CD4-positive, alpha-beta T cell treated with Interleukin-17A for 4 hours (primary cell): ENCODE measurements around the gene ADAM19.
A peak's percentile ranks its signal among the peaks of the same experiment; 100 is the strongest.
"Not testable (repeated sequence)": the region's sequence is repeated elsewhere in the genome, so short reads cannot be mapped to it uniquely, and the experiment has no call there.

ENCODE experiments used
- DNase-seq: peaks from one replicate; pipeline ENCODE4 v3.0.0-alpha.2; 2020; ENCODE audit warnings: mixed read lengths

ADAM19 gene

DNA sequence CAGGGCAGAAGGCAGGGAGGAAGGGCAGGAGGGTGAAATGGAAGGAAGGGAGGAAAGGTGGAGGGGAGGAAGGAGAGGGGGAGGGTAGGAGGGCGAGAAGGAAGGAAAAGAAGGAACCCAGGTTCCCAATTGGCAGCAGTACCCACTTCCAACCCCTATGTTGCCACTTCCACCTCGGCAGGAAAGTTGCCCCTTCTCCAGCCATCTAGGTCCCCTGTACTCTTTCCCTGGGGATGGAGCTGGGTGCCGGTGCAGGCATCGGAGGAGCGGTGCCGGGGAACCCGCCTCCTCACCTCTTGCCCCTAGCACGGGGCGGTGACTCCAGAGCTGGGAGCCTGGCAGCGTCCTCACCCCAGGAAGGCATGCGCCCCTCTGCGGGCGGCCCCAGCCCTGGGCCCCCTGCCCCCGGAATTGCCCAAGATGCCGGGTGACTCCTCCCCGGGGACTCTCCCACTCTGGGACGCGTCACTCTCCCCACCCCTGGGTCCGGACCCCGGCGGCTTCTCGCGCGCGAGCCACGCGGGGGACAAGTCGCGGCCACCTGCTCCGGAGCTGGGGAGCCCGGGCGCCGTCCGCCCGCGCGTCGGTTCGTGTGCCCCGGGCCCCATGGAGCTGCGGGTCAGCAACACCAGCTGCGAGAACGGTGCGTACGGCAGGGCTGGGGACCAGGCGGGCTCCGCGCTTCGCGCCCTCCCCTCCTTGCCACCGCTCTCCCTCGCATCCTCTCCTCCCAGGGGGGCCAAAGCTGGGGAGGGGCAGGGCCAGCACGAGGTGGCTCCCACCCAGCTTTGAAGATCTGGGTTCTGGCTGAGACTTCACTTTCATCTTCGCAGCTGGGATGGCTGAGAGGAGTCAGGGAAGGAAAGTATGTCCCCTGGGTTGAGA, 115.6 kb downstream of the ADAM19 start, which contains the start of gene NIPAL4:
Gene NIPAL4, plus strand, starts transcription at position 499 of the 885 bp plus-strand sequence. Its CDS starts 108 bp downstream, at position 607.
- DNase-seq, result peak; percentile 26

DNA sequence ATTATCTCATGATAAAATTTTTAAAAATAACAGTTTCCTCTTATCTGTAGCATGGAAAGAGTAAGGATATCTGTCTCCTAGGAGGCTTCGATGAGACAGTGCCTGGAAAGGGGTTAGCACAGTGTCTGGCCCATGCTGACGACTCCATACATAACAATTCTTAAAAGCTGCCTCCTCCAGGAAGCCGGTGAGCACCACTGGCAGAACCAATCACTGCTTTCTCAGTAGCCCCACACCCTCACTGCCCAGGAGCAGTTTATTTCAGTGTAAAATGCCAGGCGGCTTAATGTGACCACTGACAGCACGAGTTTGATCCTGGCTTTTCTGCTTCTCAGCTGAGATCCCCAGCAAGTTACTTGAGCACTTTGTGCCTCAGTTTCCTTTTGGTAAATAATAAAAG, 116.7 kb downstream of the ADAM19 start:
- no peak for DNase-seq

DNA sequence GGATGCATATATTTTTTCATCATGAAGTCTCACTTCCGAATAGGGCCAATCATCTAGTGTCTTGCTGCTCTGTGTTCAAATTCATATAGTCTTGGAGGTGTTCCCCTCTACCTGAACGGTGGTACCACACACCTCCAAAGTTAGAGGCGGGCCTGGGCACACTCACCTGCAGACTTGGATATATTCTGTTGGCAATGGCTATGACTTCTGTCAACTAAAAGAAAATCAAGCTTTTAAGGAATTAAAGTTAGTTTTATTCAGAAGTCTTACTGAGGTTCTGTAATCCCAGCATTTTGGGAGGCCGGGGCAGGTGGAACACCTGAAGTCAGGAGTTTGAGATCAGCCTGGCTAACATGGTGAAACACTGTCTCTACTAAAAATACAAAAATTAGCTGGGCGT, 118.2 kb downstream of the ADAM19 start:
- no peak for DNase-seq

DNA sequence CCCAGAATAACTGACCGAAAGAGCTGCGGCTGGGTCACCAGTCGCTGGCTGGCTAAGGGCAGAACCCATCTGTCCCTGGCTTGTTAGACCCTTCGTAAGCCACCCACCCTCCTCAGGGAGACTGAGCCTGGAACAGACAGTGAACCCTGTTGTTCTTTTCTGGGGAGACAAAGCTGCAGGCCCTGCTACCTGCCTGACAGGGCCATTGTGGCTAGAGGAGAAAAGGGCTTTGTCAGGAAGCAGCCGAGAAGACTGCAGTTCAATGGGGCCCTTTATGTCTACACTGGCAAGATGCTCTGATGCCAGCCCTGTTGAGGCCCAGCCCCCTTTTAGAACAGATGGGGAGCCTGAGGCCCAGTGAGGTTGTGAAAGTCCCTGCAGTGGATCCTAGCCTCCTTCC, 119.3 kb downstream of the ADAM19 start:
- no peak for DNase-seq

DNA sequence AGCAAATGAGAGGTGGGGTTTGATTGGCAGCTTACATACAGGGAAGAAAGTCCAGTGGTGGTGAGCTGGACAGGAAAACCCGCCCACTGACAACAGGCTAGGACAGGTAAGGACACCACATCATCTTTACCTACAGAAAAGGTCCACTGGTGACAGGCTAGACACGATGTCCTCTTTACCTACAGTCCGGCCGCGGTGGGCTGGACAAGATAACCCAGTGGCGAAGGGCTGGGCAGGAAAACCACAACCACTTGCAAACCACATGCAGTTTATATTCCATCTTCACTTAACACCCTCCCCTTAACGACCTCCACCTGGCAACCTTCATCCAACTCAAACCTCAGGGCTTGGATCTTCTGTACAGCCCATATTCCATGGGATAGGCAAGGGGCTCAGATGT, 120.5 kb downstream of the ADAM19 start:
- no peak for DNase-seq

DNA sequence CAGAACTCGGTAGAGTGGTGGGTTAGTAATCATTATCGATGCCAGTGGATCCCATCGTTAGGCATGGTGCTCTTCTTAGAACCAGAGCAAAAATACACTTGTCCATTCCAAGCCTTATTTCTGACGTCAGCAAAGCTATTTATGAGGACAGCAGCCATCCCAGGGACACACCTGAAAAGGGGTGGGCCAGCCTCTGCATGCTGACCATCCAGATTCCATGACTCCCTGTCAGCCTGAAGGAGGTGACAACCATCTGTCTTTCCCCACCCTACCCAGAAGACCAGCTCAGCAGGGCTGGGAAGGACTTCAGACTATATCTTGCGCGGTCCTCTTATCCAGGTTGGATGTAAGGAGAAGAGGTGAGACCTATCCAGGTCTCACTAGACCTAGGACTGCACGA, 121.3 kb downstream of the ADAM19 start:
- no peak for DNase-seq

DNA sequence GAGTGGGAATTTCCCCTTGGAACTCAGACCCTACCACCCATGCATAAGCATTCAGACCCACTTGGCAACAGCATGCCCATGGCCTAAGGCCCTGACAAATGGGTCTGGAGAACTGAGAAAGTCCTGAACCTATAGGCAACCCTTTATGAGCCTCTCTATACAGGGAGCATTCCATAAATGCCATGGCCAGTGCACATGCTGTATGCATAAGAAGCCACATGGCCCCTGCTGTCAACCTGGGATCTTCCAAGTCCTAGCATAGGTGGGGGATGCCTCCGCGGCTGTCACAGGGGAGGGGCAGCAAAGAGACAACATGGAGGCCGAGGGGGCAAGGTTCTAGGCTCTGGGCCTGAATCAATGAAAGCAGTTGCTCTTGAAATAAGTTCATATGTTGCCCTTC, 123.8 kb downstream of the ADAM19 start:
- DNase-seq, result no peak

DNA sequence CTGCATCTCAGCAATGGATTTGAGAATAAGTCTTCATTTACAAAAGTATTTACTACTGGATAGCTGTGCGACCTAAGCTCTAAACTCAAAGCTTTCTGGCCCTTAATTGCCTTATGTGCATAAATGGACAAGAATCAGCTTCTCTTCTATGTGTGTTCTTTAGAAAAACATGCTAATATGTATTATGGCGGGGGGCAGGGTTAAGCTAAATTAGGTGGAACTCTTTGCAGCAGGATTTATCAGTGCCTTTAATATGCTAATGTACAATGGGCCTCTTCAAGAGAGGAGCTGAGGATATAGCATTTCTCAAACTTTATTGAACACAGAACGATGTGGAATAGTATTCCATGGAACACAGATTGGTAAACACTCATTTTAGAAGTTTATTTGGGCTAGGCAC, 125.6 kb downstream of the ADAM19 start:
- DNase-seq, result no peak

DNA sequence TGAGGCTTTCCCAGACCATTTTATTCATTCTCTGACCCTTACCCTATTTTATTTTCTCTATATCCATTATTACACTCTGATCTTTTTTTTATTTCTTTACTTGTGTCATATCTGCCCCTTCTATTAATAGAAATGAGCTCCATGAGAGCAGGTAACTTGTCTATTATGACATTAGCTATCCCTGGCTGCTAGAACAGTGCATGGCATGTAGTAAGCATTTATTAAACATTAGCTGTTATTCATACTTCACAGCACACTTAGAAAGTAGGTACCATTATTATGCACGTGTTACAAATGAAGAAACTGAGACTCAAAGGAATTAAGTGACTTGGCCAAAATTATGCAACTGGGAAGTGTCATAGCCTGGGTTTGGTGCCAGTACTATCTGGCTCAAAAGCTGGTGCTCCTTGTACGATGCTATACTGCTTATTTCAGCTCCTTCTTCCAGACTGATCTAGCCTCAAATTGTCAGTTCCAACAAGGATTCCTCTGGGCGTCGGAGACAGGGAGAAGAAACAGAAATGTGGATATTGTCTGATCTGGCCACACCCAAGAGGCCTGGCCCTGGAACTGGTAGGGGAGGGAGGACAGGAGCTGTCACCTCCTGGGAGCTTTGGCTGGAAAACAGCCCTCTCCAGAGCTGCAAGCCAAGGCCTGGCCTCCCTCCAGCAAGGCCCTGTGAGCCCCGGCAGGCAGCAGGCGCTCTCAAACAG, 126.4 kb downstream of the ADAM19 start:
- no peak for DNase-seq

DNA sequence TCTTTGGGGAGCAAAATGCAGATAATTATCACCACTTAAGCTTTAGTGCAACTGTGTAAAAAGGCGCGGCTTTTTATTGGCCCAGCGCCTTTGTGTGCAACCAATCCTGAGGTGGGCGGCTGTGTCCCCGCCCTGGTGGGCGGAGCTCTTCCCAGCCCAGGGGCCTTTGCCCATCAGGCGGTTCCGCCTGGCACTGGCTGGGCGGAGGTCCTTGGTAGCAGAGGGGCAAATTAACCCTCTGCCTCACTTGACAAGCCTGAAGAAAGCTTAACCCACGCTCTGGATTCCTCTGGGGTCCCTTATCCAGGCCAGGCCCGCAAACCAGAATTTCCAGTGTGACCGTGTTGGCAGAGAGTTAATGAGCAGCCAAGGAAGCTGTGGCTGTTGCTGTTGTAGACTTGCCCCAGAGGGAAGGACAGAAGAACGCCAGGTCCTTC, 128.4 kb downstream of the ADAM19 start:
- DNase-seq, result no peak

DNA sequence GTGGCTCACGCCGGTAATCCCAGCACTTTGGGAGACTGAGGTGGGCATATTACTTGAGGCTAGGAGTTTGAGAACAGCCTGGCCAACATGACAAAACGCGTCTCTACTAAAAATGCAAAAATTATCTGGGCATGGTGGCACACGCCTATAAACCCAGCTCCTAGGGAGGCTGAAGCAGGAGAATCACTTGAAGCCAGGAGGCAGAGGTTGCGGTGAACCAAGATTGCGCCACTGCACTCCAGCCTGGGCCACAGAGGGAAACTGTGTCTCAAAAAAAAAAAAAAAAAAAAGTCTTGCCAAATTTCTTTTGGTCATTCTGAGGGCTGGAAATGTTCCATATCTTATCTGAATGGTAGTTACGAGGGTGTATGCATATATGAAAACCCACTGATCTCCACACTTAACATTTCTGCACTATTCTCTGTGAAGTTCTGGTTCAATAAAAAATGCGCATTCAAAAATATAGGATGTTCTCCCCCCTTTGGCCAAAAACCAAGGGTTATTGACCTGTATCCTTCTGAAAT, 129.1 kb downstream of the ADAM19 start:
- no peak for DNase-seq

DNA sequence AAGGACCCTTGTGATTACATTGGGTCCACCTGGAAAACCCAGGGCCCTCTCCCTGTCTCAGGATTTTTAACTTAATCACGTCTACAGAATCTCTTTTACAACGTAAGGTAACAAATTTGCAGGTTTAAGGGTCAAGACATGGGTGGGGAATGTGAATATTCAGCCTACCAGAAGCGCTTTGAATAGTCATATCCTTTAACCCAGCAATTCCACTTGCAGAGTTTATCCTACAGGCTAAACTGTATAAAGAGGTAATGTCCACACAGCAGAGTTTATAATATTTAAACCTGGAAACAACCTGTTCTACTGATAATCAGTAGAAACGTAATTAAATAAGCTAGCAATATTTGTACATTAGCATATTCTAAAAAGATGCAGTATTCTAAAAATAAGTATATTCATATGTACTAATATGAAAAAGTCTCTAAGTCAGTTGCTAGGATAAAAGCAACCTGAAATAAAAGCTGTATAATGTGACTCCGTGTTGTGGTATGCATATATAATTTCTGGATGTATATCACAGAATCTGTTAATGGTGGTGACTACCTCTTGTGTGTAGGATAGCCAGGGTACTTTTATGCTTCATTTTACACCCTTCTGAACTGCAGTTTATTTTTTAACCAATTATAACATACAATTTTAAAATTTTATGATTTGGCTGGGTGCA, 129.7 kb downstream of the ADAM19 start:
- DNase-seq, result no peak

DNA sequence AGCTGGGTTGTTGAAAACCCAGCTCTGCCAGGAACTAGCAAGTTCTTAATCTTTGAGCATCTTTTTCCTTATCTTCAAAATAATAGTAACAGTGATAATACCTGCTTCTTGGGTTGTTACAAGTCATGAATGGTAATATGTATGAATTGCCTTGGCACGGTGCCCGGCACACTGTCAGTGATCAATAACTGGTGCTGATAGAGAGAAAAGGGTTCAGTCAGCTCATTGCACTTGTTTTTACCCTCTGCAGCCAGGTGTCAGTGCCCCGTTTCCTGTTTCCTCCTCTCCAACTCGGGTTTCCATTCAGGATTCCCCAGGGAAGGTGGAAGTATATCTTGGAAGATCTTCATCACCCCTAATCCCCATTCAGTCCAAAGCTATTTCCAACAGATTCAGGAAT, 131.4 kb downstream of the ADAM19 start:
- DNase-seq, result no peak

DNA sequence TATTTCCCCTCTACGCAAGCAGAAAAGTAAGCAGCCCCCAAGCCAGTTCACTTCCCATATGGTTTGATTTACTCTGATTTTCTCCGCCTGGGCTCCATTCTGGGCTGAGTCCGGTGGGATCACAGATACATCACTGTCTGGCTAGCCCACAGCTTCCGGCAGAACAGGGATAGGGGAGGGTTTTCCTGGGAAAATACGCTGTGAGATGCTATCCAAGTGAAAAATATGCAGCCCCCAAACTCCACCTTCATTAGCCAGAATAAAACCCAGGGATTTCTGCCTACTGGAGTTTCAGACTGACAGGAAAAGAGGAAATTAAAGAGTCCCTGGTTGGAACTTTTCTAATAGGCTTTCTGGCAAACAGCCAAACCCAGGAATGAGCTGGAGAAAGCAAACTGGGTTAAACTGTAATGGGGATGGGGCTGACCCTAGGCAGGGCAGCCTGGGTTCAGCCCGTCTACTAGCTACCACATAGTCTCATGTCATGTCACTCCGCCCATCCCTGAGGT, 132.5 kb downstream of the ADAM19 start:
- no peak for DNase-seq

DNA sequence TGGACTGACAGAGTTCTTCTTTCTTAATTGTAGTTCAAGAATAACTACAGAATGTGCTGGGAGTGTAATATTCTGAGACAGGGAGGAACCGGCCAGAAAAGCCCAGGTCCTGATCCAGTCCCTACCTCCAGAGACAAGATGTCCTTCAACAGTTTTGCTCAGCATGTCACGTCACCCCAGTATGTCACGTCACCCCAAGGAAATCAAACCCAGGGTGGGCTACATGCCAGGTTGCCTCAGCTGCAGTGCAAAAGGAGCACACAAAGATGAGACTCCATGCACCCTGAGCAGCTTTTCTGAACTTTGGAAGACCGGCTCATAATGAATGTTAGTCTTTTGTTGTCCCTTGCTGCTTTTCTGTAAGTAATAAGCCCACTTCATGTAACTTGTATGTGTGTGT, 141.5 kb downstream of the ADAM19 start:
- no peak for DNase-seq

DNA sequence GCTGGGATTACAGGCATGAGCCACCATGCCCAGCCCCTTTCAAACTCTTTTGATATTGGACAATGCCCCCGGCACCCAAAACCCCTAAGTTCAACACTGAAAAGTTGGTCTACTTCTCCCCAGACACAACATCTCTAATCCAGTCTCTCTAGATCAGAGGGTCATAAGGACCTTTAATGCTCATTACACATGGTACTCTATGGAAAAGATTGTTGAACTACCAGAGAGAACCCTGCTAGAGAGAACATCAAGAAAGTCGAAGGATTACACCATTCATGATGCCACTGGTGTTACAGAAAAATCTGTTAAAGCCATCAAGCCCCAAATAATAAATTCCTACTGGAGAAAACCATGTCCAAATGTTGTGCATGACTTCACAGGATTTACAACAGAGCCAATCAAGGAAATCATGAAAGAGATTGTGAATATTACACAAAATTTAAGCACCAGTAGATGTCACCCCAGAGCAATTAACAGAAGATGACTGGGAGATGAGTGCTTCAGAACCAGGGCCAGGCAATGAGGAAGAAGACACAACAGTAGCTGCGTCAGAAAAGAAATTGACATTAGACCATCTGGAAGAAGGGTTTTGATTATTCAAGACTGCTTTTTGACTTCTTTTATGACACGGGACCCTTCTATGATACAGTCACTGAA, 143.9 kb downstream of the ADAM19 start:
- DNase-seq, result peak; percentile 42

DNA sequence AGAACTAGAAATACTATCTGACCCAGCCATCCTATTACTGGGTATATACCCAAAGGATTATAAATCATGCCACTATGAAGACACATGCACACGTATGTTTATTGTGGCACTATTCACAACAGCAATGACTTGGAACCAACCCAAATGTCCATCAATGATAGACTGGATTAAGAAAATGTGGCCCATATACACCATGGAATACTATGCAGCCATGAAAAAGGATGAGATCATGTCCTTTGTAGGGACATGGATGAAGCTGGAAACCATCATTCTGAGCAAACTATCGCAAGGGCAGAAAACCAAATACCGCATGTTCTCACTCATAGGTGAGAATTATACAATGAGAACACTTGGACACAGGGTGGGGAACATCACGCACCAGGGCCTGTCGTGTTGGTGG, 145.7 kb downstream of the ADAM19 start:
- not testable (repeated sequence) for DNase-seq
